CD4-positive, alpha-beta T cell treated with Interleukin-15 for 4 hours (primary cell): ENCODE data around the gene APLN.

Source experiments
- DNase-seq: peaks from one replicate; pipeline ENCODE4 v3.0.0-alpha.2; 2020; ENCODE audit warnings: low spot score

The APLN gene, protein sequence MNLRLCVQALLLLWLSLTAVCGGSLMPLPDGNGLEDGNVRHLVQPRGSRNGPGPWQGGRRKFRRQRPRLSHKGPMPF

DNA sequence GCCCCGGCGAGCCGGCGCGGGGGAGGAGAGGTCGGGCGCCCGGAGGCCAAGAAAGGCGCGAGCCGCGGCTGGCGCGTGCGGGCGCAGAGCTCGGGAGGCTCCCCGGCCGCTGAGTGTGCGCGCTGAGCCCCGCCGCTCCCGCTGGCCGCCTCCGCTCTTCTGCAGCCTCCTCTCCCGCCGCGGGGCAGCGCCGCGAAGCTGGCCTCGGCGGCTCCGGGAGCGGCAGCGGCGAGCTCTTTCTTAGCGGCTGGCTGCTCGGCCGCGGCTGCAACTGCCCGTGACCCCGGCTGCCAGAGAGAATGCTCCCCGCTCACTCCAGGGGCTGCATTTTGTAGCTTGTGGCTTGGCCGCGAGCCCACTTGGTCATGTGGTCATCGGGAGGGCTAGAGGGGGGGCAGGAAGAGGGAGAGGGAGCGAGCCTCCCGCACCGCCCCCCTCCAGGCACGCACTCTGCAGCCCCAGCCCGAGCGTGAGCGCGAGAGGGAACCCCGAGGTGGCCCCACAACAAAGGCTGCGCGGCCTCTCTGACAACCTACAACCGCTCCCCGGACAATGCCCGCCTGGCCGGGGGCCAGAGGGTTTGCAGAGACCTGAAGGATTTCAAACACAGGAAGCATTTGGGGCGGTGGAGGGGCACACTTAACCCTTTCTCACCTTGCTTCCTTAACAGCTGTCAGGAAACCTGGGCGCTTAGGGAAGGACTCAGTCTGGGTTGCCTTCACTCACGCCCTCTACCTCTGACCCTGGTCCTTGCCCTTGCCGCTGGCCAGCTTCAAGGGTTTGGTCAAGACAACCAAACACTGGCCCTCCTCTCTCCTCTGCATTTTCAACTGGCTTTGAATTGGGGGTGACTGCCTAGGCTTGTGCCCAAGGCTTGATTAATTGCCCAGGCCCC, at the start of gene APLN:
TSS of gene APLN (minus strand) at position 305 of the 895 bp plus-strand sequence. CDS start 326 bp downstream, outside the sequence.
- DNase-seq = no peak

DNA sequence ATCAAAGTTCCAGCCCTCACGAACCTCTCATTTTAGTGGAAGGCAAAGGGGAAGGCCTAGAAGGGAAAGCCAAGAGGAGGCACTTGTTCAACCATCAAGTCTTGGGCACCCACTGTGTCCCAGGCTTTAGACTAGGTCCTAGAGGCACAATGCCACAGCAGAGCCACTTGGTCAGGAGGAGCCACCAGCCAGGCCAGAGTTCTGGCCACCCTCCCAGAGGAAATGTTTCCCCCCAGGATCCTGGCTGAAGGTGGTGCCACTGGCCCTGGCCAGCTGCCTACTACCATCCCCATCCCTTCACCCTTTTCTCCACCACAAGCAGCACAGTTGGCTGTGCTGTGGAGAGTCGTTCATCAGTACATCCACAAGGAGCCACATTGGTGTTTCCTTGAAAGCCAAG, 49.7 kb upstream of the APLN start:
- DNase-seq = no peak

DNA sequence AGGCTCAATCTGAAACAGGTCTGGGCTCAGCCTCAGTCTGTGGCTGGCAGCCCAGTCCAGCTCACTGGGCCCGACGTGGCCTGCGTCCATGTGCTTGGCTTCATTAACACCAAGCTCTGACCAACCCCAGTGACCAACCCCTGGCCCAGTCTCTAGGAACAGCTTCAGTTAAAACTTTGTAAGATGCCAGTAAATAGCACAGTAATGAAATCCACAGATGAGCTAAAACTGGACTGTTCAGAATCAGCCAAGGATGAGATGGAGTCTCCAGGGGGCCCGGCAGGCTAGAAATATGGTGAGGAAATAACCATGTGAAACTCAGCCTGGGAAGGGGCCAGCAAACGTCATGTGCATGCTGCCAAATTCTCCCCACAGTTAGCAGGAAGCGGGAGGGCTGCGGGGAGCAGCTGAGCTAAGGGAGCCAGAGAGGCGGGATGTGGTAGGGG, 46.9 kb upstream of the APLN start:
- no peak for DNase-seq

DNA sequence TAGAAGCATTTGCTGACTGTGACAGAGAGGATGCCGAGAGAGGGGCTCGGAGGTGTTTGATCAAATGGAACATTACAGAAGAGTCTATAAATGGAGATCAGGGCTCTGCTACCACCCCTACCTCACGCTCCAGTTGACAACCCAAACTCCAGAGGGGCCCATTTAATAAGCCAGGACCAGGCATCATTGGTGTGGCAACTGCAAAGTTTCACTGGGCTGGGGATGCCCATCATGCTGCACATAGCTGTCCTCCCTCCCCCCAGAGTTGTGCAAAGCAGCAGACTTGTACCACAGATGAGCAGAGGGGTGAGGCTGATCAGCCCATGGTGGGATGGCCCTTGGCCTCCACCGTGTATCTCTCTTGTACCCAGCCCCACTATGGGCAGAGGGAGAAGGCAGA, 45.8 kb upstream of the APLN start:
- no peak for DNase-seq

DNA sequence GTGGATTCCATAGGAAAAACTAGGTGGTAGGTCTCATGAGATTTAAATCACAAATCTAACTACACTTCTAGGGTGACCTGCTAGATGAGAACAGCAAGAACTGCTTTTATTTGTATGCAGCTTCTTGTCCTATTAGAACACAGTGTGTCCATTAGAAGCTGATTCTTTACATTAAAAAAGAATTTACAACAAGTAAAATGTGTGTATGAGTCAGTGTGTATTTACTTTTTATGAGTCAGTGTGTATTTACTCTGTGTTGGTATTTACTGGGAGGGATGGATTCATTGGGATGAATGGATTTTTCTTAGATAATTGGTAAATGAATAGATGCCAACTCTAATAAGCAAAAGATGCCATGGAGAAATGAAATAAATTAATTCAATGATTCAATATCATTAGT, 43.4 kb upstream of the APLN start:
- DNase-seq = no peak

DNA sequence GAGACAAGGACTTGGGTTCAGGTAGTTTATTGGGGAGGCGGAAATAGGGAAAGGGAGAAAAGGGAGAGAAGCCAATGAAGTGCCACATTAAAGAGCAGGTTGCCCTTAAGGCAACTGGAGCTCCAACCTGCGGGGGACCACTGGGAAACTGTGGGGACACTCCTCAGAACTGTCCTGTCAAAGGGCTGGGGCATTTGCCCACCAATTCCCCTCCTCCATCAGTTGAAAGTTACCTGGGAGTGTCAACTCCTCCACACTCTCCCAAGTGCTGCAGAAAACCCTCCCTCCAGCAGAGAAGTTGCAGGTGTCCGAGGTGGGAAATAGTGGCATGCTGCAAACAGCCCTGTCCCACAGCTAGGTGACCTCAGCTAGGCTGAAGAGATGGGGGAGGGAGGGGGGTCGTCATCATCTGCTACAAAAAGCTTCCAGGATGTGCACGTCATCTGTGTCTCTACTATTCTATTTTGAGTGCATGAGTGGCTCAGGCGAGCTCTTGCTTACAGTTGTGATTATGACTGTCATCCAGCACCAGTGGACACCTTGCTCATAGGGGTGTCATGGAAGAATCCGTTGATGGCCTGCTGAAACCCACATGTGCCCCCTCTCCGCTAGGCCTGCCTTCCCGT, 42.6 kb upstream of the APLN start:
- DNase-seq = no peak

DNA sequence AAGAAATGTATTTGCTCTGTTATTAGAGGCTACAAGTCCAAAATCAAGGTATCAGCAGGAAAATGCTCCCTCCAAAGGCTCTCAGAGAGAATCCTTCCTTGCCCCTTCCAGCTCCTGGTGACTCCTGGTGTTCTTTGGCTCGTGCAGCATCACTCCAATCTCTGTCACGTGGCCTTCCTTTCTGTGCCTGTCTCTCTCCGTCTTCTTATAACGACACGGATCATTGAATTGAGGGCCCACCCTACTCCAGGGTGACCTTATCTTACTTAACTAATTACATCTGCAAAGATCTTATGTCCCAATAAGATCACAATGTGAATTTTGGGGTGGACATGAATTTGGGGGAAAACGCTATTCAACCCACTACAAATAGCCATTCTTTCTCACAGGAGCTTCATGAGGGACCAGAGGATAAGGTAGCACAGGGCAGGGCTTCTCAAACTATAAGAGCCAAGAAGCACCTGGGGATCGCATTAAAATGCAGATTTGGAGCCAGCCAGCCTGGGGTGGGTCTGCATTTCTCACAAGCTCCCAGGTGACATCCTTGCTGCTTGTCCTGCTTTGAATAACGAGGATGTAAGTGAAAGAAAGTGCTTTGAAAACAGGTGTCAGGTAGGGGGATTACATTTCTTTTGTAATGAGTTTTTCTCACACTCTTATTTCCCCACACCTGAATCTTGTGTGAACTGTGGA, 41.9 kb upstream of the APLN start:
- DNase-seq = no peak

DNA sequence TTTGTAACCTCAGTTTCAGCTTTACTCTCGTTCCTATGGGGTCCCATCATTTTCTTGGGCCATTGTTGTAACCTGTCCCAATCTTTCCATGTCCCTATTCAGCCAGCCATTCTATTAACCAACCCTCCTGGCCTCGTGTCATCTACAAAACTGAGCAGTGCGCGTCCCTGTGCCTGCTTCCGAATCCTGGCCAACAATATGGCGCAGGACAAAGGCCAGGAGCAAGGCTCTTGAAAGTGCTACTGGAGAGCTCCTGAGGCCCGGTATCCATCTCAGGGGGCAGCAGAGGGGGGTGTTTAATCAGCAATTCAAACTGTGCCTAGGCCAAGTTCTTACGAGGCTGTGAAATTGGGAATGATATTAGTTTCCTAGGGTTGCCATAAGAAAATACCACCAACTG, 41.2 kb upstream of the APLN start:
- DNase-seq = no peak

DNA sequence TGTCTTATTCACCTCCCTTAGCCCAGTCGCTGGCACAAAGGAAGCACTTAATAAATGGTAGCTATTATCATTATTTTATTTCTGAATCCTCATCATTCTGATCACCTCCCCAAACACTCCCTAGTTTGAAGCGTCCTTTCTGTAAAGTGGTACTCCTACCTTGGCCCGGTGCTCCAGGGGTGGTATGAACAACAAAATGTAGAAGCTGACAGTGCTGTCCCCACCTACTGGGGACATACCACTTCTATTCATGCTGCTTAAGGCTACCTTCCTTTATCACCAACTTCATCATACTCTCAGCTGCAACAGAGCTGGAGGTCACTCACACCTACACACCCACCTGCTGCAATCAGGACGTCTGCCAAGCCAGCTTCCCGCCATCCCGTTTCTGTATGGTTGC, 40.8 kb upstream of the APLN start:
- no peak for DNase-seq

DNA sequence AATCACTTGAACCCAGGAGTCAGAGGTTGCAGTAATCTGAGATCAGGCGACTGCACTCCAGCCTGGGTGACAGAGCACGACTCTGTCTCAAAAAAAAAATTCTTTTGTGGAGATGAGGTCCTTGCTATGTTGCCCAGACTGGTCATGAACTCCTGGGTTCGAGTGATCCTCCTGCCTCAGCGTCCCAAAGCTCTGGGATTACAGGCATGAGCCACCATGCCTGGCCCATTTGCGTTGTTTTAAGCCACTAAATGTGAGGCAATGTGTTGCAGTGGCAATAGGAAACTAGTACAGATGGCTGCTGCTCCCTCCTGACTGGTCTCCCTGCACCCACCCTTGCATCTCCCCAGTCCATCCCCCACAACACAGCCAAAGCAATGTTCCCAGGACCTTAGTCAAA, 40.0 kb upstream of the APLN start:
- no peak for DNase-seq

DNA sequence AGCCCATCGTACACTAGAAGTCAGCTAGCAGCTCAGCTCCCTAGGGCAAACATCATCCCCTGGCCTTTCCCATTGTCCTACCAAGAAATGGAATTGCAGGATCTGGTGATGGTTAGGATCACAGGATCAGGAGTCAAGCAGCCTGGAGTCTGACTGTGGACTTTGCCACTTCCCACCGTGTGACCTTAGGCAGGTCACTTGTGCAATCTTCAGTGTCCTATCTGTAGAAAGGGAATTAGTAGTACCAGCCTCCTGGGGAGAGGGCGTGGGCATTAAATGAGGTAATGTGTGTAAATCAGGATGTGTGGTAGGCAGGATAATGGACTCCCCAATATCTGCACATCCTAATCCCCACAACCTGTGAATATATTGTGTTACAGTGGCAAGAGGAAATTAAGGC, 38.6 kb upstream of the APLN start:
- no peak for DNase-seq

DNA sequence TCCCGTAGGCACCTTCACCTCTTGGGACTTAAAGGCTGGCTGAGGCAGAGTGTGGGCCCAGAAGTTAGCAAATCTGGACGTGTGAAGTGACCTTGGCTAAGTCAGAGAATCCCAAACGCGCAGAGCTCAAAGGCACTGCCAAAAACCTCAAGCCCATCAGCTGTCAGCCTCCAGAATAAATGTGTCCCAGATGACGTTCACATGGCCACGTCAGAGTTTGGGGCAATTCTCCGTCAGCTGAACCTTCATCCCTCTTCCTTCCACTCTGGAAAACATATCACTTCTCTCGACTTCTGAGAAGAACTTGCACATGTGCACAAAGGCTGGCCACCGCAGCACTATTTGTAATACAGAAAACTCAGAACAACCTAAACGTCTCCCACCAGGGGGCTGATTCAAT, 35.7 kb upstream of the APLN start:
- DNase-seq = no peak

DNA sequence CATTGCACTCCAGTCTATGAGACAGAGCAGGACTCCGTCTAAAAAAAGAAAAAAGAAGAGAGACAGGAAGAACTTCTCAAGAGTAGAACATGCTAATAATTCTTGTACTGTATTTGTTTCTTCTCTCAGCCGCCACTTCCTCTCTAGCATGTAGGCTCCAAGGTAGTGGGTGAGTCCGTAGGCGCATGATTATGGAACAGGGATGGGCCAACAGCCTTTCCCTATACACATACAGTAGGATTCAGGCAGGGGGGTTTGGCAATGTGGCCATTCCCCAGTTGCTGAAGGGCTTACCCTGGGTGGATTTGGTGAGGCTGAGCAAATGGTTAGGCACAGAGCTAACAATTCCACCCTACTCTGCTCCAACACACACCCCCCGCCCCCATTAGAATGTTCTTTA, 35.0 kb upstream of the APLN start:
- no peak for DNase-seq

DNA sequence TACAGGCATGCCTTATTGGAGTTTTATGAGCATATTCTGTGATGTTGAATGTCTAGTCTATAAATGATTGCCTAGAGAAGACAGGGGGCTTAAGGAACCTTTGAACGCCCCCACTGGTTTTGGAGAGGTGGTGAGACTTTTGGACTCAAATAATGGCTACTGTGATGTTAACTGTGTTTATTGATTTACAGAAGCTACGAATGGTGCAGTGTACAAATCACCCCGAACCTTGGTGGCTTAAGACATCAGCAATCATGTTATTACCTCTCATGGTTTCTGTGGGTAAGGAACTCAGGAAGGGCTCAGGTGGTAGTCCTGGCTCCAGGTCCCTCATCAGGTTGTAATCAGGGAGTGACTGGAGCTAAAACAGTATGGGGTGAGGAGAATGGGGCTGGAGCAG, 33.3 kb upstream of the APLN start:
- DNase-seq = no peak

DNA sequence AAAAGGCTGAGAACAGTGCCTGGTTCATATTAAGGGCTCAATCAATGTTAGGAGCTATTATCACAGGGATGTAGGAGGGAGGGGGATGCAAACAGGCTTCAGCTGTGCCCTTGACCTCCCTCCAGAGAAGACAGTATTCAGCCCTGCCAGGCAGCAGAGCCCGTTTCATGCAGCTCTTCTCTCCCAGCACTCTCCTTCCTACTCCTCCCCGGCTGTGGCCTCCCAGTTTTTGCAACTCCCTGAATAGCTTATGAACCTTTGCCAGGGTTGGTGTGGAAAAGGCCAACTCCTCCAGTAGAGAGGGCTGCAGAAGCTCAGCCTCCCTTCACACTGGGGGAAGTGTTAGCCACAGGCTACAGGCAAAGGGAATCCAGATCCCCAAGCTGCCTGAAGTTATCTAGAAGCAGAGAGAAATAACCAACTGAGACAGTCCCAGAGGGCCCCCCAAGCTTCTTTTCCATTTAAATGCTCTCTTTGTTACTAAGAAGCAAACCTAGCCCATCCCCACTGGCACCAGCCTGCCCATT, 31.7 kb upstream of the APLN start:
- DNase-seq = no peak

DNA sequence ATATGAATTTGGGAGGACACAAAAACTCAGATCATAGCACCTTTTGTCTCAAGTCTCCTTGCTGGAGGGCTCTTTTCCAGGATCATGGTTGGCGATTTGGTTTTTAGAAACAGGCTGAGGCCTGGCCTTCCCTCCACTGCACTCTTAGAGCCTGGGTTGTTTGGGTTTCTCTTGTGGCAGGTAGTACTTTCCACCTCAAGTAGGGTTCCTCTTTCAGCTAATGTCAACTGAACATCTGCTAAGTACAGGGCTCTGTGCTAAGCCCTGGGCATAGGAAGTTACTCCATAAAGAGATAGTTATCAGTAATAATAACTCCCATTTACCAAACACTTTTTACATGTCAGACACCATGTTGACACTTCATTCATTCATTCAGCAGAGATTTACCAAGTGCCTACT, 28.2 kb upstream of the APLN start:
- DNase-seq = no peak

DNA sequence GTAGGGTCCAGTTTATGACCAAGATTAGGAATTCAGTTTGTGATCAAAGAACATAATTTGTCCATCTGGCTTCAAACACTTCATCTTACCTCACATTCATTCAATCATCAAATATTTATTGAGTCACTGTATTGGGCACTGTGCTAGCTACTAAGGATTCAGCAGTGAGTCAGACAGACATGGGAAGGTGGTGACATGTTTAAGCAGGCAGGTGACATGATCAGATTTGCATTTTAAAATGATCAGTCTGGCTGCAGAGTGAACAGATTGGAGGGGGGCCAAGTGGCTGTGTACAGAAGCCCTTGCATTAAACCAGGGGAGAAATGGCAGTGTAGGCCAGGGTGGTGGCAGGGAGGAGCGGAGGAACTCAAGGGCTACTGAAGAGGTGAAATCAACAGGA, 25.1 kb upstream of the APLN start:
- DNase-seq = no peak

DNA sequence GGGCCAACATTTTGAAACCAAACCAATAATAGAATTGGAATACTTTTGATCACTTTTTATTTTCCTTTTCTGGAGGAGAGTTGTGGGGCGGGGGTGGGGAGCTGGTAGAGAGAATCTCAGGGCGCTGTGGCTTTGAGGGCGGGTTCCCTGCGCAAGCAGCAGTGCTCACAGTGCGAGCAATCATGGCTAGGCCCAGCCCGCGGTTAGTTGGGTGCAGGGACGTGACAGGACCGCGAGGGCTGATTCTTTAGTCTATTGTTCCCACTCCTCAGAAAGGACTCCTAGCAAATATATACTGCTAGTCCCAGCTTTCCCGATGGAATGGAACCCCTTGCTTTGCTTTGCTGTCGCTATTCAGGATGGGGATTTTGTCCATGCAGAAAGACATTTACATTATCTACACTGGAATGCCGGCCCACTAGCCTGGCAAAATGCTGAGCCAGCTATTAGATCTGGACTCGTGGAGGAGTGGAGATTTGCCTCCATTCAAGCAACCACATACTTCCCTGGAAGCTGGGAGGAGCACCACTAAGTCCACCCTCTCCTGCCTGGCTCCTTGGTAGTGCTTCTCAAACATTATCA, 23.9 kb upstream of the APLN start:
- DNase-seq = peak; percentile 25

DNA sequence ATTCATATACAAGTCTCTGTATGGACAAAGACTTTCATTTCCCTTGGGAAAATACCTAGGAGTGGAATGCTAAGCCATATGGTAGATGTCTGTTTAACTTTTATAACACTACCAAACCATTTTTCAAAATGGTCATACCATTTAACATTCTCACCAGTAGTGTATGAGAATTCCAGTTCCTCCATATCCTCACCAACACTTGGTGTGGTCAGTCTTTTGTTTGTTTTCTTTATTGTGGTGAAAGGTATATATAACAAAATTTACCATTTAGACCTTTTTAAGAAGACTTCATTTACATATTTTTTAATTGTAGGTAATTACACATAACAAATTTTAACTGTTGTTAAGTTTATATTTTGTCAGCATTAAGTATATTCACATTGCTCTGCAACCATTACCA, 12.7 kb upstream of the APLN start:
- no peak for DNase-seq

DNA sequence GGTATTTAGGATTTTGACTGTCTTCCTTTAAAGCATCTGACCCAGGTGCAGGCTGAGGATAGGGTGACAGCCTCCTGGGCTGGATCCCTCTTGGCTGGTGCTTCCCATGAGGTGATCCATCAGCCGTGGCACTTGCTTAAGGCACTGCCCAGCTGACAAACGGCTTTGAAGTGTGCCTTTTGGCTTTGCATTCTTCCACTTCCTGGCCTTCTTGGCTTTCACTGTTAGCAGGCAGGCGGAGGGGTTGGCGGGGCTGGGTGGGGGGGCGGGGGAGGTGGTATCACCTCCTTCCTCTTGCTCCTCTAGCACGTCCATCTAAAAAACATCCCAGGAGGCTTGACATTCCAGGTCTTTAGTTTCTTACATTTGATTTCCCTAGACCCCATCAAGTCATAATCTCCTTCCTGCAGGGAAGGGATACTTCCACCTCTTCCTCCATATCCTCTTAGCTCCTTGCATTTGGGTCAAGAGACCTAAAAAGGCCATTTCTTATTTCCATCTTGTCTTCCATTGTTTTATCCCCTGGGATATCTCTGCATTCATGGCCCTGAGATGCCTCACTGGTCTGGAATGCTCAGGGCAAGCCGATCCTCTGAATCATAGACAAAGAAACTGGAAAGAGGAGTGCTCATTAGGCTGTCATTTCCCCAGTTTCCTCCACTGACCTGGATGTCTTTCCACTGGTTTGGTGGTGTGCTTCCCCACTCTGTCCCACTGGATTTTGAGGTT, 11.3 kb upstream of the APLN start:
- DNase-seq = no peak

DNA sequence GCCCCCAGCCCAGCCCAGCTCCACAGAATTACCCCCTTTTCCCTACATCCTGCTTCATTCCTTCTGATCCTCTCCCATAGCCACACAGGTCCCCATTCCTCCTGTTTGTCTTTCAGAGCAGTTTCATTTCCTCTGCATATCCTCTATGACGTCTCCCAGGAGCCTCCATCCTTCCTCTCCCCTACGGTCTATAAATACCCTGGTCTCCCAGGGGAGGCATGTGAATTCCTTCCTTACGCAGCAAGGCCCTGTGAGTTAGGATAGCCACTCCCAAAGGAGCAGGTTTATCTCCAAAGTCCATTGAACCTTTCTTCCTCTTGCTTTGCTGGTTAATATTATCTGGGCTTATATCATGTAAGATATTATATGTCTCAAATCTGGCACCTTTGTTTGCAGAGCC, 8.4 kb upstream of the APLN start:
- DNase-seq = no peak

DNA sequence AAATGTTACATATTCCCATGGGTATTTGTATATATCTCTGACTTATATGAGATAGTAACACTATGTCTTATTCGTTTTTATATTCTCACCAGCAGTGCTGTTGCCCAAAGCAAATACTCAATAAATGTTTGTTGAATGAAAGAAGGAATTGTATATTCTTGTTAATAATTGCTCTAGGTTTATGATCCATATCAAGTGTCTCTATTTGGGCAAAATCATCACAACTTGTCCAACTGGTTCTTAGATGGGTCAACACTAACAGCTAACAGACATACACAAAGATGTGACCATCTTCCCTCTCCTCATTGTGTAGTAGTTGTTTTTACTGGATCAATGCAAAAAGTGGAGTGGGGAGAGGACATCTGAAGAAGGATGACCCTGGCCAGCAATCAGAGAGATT, 6.6 kb upstream of the APLN start:
- DNase-seq = no peak
